ENCODE results near the gene TOR4A.

TOR4A gene

DNA sequence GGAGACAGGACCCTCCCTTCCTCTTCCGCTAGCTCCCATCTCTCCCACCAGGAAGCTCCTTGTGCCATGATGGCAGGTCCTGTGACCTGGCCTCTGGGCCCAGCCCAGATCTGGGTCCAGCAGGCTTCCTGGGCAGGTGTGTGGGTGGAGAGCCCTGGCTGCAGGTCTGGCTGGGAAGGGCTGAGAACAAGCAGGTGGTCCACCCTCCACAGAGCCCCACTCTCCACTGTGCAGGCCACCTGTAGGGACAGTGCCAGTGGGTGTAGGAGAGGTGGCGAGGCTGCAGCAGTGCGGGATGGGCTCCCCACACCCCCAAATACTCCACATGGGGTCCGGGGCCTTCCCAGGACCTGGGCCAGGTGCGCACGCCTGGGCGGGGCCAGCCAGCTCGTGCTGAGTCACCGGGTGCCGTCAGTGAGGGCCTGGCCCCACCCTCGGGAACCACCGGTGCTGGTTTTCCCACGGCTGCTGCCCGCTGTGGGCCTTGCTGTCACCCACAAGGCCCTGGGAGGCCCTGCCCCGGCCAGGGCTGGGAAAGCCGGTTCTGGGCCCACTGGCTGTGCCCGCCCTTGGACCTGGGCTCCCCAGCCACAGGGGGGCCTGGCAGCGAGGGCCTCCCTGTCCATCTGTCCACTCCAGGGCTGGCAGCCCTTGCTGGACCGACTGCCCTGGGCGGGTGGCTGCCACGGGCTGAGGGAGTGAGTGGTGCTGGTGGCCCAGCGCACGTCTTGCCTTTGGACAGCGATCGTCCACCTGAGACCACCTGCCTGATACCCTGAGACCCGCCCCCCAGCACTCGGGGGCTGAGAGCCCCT, 33.9 kb downstream of the TOR4A start:
- H3K4me3 ChIP-seq (ENCODE audit: low read length) = no peak overlapping the region
- TF ChIP-seq, protein P1, sequence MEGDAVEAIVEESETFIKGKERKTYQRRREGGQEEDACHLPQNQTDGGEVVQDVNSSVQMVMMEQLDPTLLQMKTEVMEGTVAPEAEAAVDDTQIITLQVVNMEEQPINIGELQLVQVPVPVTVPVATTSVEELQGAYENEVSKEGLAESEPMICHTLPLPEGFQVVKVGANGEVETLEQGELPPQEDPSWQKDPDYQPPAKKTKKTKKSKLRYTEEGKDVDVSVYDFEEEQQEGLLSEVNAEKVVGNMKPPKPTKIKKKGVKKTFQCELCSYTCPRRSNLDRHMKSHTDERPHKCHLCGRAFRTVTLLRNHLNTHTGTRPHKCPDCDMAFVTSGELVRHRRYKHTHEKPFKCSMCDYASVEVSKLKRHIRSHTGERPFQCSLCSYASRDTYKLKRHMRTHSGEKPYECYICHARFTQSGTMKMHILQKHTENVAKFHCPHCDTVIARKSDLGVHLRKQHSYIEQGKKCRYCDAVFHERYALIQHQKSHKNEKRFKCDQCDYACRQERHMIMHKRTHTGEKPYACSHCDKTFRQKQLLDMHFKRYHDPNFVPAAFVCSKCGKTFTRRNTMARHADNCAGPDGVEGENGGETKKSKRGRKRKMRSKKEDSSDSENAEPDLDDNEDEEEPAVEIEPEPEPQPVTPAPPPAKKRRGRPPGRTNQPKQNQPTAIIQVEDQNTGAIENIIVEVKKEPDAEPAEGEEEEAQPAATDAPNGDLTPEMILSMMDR (IDR thresholded peaks at IDR 0.05; ENCODE audit: insufficient read depth, low read depth, low read length, missing control alignments) = no peak
- peak; percentile 98 for DNase-seq (ENCODE audit: low read depth)

DNA sequence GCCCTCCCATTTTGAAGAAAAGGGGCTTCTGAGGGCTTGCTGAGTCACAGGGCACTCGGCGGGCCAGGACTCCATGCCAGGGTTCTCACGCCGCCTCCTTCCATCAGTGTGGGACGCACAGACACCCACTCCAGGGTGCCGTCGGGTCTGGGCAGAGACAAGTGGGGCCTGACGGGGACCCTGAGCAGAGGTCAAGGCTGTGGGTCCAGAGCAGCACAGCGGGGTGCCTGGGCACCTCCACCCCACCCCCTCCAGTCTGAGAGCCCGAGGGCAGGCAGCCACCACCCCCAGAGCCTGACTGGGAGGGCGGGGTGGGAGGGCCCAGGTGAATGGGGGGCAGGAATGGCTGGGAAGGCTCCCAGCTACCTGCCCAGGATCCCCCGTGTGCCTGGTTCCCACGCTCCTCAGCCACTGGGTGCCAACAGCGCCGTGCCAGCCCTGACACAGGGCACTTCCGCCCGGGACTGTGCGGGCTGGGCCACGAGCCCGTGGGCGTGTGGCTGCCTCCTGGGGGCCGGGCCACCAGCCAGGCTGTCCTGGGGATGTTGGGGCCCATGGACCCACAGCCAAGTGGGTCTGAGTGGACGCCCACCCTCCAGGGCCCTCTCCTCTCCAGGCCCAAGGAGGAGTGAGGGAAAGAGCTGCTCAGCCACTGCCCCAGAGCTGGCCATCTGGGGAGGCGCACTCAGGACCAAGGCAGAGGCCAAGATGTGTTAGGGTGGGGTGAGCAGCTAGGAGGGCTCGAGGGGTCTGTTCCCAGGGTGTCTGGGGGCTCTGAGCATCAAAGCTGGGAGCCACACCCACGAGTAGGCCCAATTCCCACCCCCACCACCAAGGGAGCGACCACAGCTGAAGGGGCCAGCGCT, 34.7 kb downstream of the TOR4A start:
- H3K4me3 ChIP-seq (ENCODE audit: low read length) = no peak overlapping the region
- TF ChIP-seq, protein P1 (IDR thresholded peaks at IDR 0.05; ENCODE audit: insufficient read depth, low read depth, low read length, missing control alignments) = no peak
- DNase-seq (ENCODE audit: low read depth) = peak; percentile 64

DNA sequence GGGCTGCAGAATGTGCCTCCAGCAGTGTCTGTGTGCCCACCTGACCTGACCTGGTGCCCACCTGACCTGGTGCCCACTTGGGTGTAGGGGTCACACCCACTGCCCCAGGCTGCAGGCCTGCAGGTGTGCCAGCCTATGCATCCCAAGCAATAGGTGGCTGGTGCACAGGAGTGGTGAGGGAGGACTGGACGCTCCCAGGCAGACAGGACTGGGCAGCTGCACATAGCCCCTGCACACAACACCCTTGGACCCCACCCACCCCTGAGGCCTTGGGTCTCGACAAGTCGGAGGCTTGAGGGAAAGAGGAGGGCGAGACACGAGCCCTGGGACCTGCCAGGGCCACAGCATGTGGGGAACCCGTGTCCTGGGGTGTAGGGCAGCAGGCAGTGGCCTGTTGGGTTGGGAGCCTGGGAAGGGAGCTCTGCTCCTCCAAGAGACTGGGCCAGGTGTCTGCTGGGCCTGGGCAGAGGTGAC, 35.4 kb downstream of the TOR4A start:
- no peak overlapping the region for H3K4me3 ChIP-seq (ENCODE audit: low read length)
- TF ChIP-seq, protein P1 (IDR thresholded peaks at IDR 0.05; ENCODE audit: insufficient read depth, low read depth, low read length, missing control alignments) = no peak
- no peak for DNase-seq (ENCODE audit: low read depth)

DNA sequence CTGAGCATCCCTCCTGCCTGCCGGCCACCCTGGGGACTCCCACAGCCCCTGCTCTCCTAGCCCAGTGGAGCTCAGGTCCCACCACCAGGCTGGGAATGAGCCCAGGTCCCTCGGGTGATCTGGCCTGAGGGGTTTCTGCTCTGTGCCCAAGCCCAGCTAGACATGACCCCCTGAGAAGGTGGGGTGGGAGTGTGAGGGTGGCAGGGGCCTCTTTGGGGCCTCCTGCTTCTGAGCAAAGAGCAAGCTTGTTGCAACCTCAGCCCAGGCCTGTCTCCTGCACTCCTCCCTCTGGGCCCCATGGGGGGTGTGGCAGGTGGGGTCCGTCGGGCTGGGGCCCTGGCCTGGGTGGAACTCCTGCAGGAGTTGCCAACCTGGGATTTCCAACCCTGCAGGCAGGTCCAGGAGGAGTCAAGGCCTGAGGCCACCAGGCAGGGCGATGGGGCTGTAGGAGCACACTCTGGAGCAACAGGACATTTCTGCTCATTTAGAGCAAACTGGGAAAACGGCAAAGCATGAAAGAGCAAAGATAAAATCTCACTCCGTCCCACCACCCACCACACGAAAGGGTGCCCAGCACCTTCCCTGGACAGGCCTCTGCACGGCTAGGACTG, 35.9 kb downstream of the TOR4A start:
- no peak for DNase-seq (ENCODE audit: low read depth)
- H3K4me3 ChIP-seq (ENCODE audit: low read length) = no peak overlapping the region
- TF ChIP-seq, protein P1 (IDR thresholded peaks at IDR 0.05; ENCODE audit: insufficient read depth, low read depth, low read length, missing control alignments) = no peak

DNA sequence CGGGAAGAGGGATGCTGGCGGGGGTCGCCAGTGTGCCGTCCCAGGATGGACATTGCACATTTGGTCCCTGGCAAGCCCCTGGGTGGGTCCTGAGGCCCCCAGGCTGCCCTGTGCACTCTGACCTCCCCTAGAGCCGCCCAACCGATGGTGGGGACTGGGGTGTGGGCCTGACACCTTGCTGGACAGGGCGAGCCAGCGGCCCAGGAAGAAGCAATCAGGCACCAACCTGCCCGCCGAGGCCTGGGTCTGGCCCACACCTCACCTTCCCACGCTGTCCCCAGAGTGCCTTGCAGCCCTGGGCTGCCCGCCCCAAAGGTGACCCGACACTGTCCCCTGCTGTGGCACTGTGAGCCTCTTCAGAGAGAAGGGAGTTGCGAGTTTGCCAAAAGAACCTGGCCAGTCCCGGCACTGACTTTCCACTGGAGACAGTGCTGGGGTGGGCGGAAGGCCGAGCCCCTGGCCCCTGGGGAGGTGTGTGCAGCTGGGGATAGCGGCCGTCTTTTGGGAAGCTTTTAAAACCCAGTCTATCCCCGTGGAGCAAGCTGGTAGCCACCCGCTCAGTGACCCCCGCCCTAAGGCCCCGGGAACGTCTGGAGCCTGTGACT, 36.5 kb downstream of the TOR4A start:
- no peak for DNase-seq (ENCODE audit: low read depth)
- no peak overlapping the region for H3K4me3 ChIP-seq (ENCODE audit: low read length)
- TF ChIP-seq, protein P1 (IDR thresholded peaks at IDR 0.05; ENCODE audit: insufficient read depth, low read depth, low read length, missing control alignments) = no peak
